GM11168 (cell line): ENCODE results near the gene ARIH2.
"Not testable (repeated sequence)": the region's sequence is repeated elsewhere in the genome, so short reads cannot be mapped to it uniquely, and the experiment has no call there.

ENCODE experiments used
- in situ Hi-C: fragments of 300-500 bp; cut with MboI; formaldehyde crosslinking; loops from one replicate; pipeline ENCODE4 v1.12.0; 2022; ENCODE audit warnings: low sequenced_read_pairs; ENCODE audit not compliant: unreplicated experiment

The ARIH2 gene

GRCh38 chr3:48918388-48919214 lies at the start of gene ARIH2:
Gene ARIH2 (plus strand): TSS chr3:48918842. CDS start chr3:48927559, 8,717 bp downstream.
- in situ Hi-C loops: no loop called here

DNA sequence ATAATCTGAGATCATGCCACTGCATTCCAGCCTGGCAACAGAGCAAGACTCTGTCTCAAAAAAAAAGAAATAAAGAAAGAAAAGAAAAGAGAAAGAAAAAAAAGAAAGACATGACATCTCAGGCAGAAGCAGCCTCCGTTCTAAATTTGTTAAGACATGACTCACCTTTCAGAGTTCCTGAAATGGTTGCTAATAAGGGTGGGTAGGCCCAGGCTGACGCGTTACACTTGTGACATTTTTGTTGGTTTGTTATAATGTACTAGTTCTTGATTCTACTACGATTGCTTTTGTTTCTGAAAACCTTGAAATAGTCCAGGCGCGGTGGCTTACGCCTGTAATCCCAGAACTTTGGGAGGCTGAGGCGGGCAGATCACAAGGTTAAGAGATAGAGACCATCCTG lies 41.0 kb upstream of the ARIH2 start:
- in situ Hi-C loops: no loop called here

DNA sequence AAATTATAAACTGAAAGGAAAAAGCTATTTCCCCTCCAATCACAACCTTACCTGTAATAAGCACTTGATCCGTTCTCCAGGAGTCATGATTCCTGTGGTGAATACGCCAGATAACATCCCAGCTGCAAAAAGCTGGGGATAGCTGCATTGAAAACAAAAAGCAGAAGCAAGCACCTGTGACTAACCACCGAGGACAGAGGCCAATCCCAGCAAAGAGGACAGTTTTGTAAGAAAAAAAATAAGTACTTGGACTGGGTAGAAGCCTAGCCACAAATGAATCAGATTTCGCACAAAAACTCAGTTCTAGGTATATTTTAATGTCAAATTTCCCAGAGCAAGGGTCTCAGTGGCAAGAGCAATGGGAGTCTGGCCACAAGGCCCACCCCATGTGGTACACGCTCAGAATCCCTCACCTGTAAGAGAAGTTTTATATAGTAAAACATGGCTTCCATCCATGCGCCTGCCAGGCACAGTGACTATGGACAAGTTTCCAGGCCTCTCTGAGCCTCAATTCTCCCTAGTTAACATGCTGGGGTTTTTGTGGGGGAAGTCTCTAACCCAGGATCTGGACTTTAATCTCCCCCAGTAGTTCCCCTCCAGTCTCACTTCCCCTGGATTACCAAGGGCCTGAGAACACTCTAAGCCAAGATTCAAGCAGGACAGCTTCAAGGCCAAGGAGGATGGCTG lies 39.2 kb upstream of the ARIH2 start:
- in situ Hi-C loops: no loop called here

GRCh38 chr3:48879994-48880377 lies 38.7 kb upstream of the ARIH2 start:
- in situ Hi-C loops: no loop called here

- in situ Hi-C loops: no loop called here
Measured at GRCh38 chr3:48881006-48881405, 37.6 kb upstream of the ARIH2 start.

GRCh38 chr3:48881652-48882114 lies 37.0 kb upstream of the ARIH2 start:
- in situ Hi-C loops: no loop called here

DNA sequence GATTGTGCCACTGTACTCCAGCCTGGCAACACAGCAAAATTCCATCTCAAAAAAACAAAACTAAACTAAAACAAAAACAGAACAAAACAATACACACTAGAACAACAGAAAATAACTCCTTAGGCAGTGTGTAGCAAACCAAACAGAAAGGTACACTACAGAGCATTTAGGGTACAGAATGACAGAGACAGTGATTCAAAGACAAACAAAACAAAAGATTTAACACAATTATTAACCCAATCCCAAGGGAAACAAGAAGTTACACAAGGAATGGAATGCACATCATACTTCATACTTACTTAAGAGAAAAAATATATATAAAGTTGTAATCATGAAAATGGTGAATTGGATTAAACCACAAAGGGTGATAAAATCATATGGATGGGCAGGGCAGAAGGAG lies 32.9 kb upstream of the ARIH2 start:
- in situ Hi-C loops: no loop called here

DNA sequence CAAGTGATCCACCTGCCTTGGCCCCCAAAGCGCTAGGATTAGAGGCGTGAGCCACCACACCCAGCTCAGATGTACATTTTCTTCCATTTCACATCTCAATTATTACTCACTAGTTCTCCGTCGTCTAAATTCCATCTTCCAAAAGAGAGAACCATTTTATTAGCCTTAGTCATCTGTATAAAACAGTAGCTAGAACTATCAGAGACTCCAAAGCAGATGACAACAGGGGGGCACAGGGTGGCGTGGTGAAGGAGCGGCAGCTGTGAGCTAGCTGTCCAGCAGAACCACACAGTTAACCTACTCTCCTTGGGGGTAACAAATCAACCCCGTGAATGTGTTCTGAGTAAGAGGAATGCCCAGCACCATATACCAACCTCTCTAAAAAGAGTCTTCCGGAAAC lies 27.0 kb upstream of the ARIH2 start:
- in situ Hi-C loops: no loop called here

- in situ Hi-C loops: no loop called here
Measured at GRCh38 chr3:48894516-48894915, 24.1 kb upstream of the ARIH2 start.

DNA sequence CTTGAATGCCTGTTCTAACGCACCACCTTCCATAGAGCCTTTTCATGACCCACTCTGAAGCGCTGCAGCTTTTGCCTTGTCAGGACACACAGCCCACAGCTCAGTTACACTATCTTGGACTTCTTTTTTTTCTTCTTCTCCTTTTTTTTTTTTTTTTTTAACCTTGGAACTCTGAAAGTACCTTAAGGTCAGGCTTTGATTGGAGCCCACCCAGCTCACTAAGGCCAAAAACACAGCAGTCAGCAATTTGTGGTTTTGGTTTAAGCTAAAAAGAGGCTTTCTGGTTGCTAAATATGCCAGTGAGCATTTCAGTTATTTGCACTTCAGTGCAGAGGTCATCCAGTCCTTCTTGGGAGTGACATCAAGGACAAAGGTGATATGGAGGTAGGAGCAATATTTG lies 21.7 kb upstream of the ARIH2 start:
- in situ Hi-C loops: no loop called here

DNA sequence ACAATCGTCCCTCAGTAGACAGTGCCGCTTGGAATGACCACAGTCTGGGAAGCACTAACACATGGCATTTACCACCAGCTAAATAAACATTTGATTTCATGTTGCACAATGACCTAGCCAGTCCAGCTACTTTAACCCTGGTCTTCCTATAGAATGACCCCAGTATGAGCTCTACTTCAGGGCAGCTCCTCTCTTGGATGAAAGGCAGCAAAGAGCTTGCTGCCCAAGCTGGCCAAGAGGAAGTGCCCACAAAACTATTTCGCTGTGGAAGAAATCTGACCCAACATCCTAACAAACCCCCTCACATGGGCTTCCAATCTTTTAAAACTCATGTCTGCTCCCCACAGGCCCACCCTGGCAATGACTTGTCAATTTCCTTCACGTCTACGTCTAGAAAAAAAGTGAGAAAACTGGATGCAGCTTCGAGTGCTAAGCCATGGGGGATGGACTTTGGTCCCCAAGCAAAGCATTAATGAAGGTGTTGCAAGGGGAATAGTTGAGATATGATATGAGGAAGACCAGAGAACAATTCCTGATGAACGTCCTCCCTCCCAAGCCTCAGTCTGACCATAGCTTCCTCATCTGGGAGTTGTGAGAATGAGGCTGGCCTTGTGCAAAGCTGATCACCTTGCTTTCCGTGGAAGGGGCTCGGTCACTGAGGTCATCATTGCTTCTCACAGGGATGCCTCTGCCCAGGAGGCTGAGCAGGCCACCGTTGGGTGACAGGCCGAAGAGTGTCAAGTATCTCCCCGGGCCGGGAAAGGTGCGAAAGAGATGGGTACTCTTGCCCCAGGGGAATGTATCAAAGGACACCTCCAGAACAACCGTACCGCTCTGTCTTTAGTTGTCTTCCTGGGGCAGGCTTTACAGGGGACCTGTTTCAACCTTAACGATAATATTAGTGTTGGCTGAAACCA lies 20.9 kb upstream of the ARIH2 start:
- in situ Hi-C loops: no loop called here

DNA sequence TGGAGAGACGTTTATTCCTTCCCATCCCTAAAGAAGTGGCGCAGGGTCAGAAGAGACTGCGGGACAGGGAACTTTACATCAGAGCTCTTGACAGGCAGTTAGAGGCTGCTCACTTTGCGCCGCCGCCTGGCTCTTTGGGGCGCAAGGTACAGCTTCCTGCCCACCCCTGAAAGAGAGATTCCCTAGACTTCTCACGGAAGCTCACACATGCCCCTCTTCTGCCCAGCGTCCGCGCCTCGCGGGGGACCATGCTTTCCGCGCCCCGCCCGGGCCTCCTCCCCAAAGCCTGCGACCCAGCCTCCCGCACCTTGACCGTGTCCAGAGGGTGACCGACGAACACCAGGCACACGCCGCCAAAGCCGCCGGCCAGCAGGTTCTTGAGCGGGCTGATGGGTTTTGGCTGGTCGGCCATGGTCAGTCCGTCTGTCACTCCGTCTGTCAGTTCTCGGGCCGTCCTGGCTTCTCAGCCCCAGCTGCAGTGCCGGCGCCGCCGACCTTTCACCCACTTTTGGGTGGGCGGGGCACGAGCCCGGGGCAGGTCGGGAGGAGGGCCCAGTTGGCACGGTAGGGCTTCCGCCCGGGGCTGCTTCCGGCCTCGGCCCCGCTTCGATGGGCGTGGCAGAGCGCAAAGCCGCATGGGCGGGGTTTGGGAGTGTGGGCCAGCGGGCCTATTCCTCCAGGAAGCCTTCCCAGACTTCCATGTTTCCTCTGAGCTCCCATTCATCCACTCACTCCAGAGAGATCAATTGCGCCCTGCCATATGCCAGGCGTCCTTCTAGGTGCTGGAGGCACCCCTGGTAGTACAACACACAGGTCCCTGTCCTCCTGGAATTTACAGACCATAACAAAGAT lies 20.0 kb upstream of the ARIH2 start, which contains the start of gene SLC25A20:
Gene SLC25A20, minus strand, starts transcription at position 500 of the 852 bp plus-strand sequence. Its CDS starts 88 bp downstream, at position 412.
- in situ Hi-C loops: no loop called here

GRCh38 chr3:48899273-48899672 lies 19.4 kb upstream of the ARIH2 start:
- in situ Hi-C loops: no loop called here

- in situ Hi-C loops: not testable (repeated sequence)
Measured at GRCh38 chr3:48907026-48907425, 11.6 kb upstream of the ARIH2 start.

- in situ Hi-C loops: no loop called here
Measured at GRCh38 chr3:48915296-48915695, 3.3 kb upstream of the ARIH2 start.

GRCh38 chr3:48919215-48920138 lies 835 bp downstream of the ARIH2 start:
- in situ Hi-C loops: no loop called here

- in situ Hi-C loops: no loop called here
Measured at GRCh38 chr3:48926425-48927392, 8.1 kb downstream of the ARIH2 start.
